AG20443 (cell line): ENCODE data around the gene SLC9B1.
"Not testable (repeated sequence)": the region's sequence is repeated elsewhere in the genome, so short reads cannot be mapped to it uniquely, and the experiment has no call there.

Source experiments
- DNase-seq: peaks from one replicate; pipeline ENCODE4 v3.0.0; 2012; ENCODE audit warnings: low spot score, mixed read lengths

The SLC9B1 gene

GRCh38 chr4:103011378-103012025, 8.0 kb downstream of the SLC9B1 start:
- peak; percentile 47 for DNase-seq

- DNase-seq, result no peak
Measured at GRCh38 chr4:103010804-103011203, 8.7 kb downstream of the SLC9B1 start.

GRCh38 chr4:103008875-103009729, 10.4 kb downstream of the SLC9B1 start:
- DNase-seq, result peak; percentile 50

GRCh38 chr4:103002551-103002950, 17.0 kb downstream of the SLC9B1 start:
- DNase-seq, result peak; percentile 31

DNA sequence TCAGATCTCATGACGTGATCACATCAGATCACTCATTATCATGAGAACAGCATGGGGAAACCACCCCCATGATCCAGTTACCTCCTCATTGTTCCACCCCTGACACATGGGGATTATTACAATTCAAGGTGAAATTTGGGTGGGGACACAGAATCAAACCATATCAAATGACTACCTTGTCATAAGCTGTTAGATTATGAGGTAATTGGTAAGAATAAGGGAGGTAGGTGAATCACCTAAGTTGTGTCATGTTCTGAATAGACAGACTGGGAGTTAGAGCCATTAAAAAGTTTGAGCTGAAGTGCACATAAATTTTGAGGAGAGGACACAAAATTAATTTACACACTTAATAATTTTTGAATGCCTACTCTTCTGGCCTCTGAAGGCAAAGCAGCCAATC, 24.7 kb downstream of the SLC9B1 start:
- no peak for DNase-seq

DNA sequence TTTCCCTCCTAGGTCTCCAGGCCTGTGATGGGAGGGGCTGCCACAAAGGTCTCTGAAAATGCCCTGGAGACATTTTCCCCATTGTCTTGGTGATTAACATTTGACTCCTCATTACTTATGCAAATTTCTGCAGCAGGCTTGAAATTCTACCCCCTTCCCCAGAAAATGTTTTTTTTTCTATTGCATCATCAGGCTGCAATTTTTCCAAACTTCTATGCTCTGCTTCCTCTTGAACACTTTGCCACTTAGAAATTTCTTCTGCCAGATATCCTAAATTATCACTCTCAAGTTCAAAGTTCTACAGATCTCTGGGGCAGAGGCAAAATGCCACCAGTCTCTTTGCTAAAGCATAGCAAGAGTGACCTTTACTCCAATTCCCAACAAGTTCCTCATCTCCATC, 25.5 kb downstream of the SLC9B1 start:
- DNase-seq, result not testable (repeated sequence)

DNA sequence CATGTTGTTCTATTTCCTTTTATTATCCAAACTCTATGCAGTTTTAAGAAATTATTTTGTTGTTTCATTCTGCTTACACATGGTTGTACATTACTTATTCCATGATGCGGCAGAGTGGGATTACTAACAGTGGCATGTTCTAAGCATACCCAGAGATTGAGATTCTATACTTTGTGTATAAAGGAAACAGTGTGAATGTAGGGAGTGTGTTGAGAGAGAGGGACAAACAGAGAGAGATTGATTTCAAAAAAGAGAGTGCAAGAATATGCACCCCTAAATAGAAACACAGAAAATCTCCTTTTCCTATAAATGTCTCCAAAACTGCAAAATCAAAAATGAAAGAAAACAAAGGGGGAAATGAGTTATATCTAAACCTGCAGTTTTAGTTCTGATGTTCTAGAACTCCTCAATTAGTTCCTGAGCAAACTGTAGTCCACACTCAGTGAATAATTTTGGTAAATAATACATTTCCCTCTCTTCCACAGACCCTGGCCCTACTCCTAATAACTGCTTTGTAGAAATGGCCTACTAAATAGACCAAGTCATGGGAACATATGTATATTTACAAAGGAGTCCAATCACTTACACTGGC, 31.0 kb downstream of the SLC9B1 start:
- no peak for DNase-seq

DNA sequence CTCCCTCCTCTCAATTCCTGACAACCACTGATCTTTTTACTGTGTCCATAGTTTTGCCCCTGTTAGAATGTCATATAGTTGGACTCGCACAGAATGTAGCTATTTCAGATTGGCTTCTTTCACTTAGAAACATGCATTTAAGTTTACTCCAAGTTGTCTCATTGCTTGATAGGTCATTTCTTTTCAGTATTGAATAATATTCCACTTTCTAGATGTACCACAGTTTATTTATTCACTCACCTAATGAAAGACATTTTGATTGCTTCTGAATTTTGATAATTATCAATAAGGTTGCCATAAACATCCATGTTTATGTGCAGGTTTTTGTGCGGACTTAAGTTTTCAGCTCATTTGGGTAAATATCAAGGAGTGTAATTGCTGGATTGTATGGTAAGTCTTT, 38.5 kb downstream of the SLC9B1 start:
- DNase-seq, result no peak

DNA sequence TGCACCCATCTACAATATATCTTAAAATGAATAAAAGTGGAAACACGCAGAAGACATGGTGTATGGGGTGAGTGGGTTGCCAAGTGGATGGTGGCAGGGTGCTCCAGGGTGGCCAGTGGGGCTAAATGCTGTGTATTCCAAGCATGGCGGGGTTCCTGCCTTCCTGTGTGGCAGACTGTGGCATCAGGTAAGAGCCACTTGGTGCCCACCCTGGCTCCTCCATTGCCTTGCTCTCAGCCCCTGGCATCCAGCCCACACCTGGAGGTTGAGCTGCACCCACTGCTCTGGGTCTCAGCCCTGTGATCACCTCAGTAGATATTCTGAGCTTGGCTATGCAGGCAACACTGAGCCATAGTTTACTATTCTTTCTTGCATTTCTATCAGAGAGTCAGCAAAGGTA, 57.7 kb downstream of the SLC9B1 start:
- DNase-seq, result not testable (repeated sequence)

DNA sequence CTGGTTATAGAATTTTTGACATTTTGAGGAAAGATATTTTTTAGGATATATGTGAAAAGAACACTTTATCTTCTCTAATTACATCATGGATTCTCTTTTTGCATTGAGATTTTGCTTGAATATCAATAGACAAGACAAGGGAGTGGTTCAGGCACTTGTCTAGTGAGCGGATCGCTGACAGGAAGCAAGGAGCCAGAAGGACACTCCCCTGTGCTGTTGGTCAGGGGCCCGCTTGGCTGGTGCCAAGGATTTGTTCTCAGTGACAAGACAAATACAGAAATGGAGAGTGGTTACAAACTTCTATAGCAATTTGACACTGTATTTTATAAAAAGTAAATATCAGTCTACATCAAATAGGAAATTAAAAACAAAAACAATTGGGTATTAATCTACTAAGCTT, 60.0 kb downstream of the SLC9B1 start:
- DNase-seq, result peak; percentile 6

GRCh38 chr4:102945066-102945465, 74.4 kb downstream of the SLC9B1 start:
- DNase-seq, result no peak

- DNase-seq, result not testable (repeated sequence)
Measured at GRCh38 chr4:102938063-102938462, 81.4 kb downstream of the SLC9B1 start.

DNA sequence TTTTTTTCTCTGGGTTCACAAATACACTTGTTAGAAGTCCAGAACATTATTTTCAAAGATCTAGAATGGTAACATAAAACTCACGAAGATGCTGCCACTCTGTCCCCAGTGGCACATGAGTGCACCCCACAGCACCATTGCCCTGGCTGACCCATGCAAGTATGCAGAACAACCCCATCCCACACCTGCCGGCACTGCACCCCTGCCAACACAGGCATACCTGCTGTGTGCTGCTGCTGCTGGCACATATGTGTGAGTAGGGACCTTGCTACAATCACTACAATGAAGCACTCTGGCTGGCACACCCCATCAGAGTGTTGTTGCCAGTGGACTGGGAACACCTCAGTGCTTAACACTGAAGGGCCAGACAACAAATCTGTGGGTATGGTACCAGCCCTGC, 83.8 kb downstream of the SLC9B1 start:
- DNase-seq, result no peak

DNA sequence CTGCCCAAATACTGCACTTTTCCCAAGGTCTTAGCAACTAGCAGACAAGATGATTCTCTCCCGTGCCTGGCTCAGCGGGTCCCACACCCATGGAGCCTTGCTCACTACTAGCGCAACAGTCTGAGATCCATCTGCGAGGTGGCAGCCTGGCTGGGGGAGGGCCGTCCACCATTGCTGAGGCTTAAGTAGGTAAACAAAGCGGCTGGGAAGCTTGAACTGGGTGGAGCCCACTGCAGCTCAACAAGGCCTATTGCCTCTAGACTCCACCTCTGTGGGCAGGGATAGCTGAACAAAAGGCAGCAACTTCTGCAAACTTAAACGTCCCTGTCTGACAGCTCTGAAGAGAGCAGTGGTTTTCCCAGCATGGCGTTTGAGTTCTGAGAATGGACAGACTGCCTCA, 99.8 kb downstream of the SLC9B1 start:
- not testable (repeated sequence) for DNase-seq

DNA sequence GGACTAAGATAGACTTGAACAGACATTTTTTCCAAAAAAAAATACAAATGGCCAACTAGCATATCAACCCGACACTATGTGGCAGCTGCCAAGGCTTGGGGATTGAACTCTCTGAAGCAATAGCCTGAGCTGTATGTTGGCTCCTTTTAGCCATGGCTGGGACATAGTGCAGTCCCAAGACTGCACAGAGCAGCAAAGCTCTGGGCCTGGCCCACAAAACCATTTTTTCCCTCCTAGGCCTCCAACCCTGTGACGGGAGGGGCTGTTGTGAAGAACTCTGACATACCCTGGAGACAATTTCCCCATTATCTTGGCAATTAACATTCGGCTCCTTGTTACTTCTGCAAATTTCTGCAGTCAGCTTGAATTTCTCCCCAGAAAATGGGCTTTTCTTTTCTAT, 100.6 kb downstream of the SLC9B1 start:
- DNase-seq, result no peak

DNA sequence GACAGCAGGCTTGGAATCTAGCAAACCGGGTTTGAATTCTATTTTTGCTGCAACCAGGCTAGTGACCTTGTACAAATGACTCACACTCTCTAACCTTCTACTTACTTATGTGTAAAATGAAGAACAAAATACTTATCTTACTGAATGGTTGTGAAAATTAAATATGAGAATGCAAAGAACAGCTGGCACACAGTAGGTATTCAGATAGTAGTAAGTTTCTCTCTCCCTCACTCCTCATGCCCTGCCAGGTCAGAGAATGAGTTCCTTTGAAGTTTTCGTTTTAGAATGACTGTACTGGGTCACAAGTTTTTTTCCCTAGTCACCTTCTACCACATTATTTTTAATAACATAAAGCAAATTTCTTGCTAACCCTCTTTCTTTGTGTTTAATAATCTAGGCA, 117.7 kb downstream of the SLC9B1 start:
- DNase-seq, result no peak

DNA sequence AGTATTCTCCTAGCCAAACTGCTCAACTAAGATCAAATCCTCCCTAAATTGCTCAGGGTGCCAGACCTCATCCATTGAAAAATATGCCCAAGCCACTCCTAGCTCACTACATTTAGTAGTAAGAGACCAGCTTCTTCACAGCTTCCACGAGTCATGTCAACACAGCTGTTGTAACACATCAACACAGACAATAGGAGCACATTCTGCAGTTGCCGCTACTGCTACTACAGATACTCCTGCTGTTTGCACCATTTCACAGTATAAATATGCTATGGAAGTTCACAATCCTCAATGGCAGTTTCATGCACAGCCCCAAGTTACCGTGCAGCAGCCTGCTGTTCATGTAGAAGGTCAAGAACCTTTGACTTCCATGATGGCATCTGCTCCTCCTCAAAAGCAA, 121.9 kb downstream of the SLC9B1 start:
- not testable (repeated sequence) for DNase-seq

DNA sequence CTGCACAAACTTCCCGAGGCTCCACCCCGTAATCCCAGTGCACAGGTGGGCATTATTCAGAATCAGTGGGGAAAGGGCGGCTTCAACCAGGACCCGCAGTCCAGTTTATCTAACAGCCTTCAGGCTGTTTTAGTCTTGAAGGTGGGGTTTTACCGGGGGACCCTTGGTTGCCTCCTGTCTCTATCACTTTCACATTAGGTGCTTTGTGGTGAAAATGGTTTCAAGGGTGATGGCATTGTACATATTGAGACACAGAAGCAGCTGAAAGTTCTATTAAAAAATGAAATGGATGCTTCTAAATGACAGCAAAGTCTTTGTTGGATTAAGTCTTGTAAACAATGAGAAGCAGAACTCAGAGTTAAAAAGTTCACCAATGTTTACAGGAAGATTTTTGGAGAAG, 123.0 kb downstream of the SLC9B1 start:
- not testable (repeated sequence) for DNase-seq

DNA sequence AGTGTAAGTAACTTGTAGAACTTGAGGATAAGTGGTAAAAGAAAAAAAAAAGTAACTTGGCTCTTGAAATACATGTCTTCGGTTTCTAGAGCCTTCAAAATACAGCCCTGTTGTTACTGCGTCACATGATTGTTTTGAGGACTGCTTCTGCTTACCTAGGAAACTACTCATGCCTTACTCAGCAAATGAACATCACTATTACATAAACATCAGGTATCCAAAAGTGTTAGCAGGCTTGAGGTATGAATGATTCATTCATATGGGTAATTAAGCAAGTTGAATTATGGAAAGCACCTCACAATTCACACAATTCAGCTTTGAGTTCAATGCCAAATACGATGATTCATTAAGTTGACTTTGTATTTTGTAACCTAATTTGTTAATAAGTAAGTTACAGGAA, 129.6 kb downstream of the SLC9B1 start:
- not testable (repeated sequence) for DNase-seq

DNA sequence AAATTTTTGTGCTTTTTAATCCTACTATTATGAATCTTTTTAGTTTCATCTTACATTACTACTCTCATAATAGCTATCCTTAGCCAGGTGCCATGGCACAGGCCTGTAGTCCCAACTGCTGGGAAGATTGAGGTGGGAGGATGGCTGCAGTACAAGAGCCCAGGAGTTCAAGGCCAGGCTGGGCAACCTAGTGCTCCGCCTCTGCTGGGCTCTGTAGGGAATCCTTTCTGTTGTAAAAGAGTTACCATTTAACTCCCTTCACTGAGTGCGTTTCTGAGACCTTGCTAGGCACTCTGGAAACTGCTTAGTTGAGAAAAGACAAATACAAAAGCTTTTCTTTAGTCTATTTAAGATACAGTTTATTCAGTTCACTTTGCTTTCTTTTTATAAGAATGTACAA, 130.9 kb downstream of the SLC9B1 start:
- not testable (repeated sequence) for DNase-seq

- DNase-seq, result no peak
Measured at GRCh38 chr4:102883278-102883677, 136.2 kb downstream of the SLC9B1 start.

GRCh38 chr4:102881343-102881742, 138.2 kb downstream of the SLC9B1 start:
- no peak for DNase-seq

GRCh38 chr4:102878901-102879300, 140.6 kb downstream of the SLC9B1 start:
- DNase-seq, result no peak
